Ecto neural progenitor cell (in vitro differentiated cells): ENCODE results near the gene HPN.

ENCODE experiments used
- DNase-seq: peaks from one replicate; pipeline ENCODE4 v3.0.0-alpha.2; 2018; ENCODE audit warnings: low spot score

HPN gene

GRCh38 chr19:35062942-35063341 lies 21.4 kb downstream of the HPN start:
- no peak for DNase-seq

- no peak for DNase-seq
Measured at GRCh38 chr19:35063940-35064818, 22.7 kb downstream of the HPN start.

DNA sequence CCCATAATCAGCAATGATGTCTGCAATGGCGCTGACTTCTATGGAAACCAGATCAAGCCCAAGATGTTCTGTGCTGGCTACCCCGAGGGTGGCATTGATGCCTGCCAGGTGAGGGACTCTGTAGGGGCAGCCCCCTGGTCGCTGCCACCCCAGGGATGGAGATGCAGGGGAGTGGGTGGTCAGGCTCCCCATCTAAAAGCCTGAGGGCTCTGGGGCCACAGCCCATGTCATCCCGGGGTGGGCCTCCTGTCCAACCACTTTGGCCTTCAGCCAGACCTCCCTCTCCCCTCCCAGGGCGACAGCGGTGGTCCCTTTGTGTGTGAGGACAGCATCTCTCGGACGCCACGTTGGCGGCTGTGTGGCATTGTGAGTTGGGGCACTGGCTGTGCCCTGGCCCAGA lies 24.1 kb downstream of the HPN start:
- no peak for DNase-seq

GRCh38 chr19:35066121-35066520 lies 24.6 kb downstream of the HPN start:
- DNase-seq: no peak

GRCh38 chr19:35066691-35067563 lies 25.4 kb downstream of the HPN start:
- DNase-seq: peak; percentile 90

- no peak for DNase-seq
Measured at GRCh38 chr19:35068941-35069634, 27.6 kb downstream of the HPN start.

- no peak for DNase-seq
Measured at GRCh38 chr19:35069696-35070095, 28.2 kb downstream of the HPN start.

- DNase-seq: no peak
Measured at GRCh38 chr19:35070471-35070870, 28.9 kb downstream of the HPN start.

DNA sequence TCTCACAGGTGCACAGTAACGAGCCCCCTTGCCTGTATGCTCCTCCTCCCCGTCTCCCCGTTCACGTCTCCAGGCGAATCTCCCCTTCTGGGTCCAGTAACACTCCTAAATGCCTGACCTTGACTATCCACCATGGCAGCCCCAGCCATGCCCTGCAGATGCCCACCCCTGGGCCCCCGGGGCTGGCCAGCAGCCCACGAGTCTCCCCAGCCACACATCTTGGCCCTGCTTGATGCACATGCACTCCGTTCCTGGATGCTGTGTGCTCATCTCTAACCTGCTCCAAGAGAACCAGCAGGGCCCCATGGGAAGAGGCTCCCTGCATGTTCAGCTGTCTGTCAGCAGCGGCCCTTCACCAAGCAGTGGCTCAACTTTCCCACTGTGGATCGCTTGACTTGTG lies 32.0 kb downstream of the HPN start:
- DNase-seq: no peak

DNA sequence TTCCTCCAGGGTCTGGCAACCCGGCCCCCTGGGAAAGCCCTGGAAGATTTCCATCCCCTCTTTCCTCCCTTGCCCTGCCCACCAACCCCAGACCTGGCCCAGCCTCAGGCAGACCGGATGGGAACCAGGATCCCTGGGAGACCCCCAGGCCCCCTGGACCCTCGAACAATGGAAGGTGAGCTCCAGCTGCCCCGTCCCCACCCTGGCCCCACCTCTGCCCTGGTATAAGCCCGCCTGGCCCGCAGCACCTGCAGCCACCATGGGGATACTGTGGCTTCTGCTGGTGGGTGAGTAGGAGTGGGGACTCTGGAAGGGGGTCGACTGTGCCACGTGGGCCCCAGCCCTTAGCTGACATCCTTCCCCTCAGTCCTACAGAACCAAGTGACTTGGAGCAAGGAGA lies 32.4 kb downstream of the HPN start:
- no peak for DNase-seq

DNA sequence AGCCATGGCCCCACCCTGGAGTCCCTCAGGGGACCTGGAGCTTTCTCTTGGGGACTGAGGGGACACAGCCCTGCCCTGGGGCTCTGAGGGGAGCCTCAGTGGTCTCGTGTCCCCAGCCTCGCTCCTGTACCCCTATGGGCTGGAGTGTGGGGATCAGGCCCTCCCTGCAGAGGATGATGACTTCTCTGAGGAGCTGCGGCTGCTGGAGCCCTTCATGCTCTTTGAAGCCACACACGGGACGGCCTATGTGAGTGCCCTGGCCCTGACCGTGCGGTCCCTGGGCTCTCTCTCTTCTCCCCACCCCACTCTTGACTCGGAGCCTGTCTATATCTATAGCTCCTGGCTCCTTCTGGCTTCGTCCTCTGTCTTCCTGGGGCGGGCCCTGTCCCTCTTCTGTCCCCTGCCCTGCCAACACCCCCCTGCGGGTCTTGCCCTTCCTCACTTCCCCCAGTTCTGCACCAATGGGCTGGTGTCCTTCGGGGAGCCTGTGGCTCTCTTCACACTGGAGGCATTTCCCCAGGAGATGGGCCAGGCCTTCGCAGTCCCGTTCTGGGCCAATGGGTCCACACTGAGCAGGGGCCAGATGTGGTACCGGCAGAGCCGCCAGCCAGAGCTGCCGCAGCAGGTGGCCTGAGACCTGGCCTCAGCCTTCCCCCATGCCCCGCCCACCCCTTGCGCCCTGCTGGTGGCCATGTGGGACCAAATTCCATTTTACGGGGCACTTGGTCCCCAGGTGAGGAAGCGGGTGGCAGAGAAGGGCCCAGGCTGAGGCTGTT lies 33.1 kb downstream of the HPN start:
- no peak for DNase-seq

DNA sequence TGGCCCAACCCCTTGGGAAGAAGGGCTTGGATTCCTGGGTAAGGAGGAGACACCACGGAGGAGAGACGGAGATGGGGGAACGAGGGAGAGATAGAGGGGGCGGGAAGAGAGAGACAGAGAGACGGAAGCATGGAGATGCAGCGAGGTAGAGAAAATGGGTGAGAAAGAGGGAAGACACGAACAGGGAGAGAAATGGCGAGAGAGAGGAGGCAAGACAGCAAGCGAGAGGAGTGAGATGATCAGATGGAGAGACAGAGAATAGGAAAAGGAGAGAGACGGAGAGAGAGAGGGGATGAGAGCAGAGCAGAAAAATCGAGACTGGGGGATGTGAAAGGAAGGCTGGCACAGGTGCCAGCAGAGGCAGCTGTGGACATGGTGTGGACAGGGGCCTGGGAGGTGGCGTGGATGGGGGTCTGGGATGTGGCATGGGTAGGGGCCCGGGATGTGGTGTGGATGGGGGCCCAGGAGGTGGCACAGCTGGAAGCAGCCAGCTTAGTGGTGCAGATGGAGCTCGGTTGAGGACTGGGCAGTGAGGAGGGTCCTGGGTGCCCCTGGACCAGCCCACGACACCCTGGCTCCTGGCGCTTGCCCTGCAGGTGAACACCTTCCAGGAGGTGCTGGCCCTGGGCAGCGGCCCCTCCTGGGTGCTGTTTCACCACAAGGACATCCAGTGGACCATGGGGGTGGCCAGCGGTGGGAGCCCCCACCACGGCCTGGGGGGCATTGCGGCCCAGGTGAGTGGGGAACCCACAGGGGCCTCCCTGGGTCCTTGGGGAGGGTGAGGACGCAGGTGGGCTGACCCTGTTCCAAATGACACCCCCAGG lies 33.9 kb downstream of the HPN start:
- DNase-seq: no peak

GRCh38 chr19:35076026-35076370 lies 34.5 kb downstream of the HPN start:
- no peak for DNase-seq

- DNase-seq: no peak
Measured at GRCh38 chr19:35076657-35077056, 35.1 kb downstream of the HPN start.

DNA sequence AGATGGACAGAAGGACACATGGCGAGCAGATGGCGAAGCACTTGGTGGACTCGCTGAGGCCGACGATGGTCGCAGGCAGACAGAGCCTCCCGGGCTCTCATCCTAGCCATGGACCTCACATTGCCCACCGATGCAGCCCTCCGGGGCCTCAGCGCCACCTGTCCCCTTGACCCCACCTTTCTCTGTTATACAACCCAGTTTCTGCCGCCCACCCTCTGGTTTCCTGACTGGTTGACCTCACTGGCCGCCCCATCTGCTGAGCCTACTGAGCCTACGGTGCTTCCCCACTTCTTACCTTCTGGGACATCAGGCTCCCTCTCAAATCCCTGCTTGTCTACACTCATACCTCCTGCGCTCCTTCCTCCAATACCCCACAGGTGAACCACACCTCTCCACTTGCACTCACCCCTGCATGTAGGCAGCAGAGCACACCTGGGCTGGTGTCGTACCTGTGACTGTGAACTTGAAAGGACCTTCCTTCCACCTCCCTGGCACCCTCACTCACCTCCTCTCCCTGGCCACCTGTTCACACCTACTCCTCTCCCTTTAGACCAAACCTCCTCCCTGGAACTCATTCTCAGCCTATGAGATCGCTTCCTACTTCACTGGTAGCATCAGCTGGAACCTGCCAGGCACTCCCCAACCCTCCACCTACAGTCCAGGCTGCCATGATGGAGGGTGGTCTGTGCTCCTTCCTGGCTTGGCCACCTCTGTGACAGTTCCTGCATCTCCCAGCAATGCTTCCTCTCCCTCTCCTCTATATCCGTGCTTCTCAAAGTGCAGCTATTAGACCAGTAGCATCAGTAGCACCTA lies 36.1 kb downstream of the HPN start:
- no peak for DNase-seq

DNA sequence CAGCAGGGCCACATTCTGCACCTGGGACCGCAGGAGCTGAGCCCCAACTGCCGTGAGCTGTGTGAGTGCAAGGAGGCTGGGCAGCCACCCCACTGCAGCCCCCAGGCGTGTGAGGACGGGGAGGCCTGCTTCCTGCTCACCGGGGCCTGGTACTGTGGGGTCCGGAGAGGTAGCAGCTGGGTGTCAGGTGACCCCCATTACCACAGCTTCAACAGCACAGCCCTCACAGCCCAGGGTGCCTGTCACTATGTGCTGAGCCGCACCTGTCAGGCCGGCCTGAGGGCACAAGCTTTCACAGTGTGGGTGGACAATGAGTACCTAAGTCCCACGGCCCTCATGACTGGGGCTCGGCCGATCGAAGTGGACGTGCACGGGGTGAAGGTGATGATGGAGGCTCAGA lies 38.3 kb downstream of the HPN start:
- no peak for DNase-seq

GRCh38 chr19:35080613-35081170 lies 39.2 kb downstream of the HPN start:
- DNase-seq: no peak

DNA sequence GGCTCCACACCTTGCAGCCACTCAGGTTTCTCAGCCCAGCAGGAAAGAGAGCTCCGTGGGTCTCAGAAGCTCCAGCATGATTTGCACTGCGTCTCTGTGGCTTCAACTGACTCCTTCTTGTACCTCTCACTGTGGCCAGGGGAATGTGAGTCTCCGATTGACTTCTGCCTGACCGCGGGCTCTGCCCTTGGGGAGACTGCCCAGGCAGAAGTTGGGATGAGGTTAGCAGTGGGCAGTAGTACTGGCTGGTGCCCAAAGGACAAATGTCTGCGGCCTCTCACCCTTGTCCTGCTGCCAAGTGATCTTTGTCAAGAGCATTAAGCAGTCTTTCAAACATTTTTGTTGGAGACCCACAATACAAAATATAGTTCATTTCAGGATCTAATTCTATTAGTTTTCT lies 39.7 kb downstream of the HPN start:
- no peak for DNase-seq

GRCh38 chr19:35083691-35084508 lies 42.4 kb downstream of the HPN start:
- no peak for DNase-seq
